Keratinocyte (primary cell): ENCODE data around the gene DLG4. TPM values are rescaled to one million over a fixed set of nuclear protein-coding genes. Genes with fewer than 3 reads are reported as not detected.
"Not testable (repeated sequence)": the region's sequence is repeated elsewhere in the genome, so short reads cannot be mapped to it uniquely, and the experiment has no call there.

ENCODE experiments used
- DNase-seq: peaks from one replicate; pipeline ENCODE4 v3.0.0-alpha.2; 2011; ENCODE audit warnings: low read depth, missing footprints, low spot score
- FAIRE-seq: peaks from 2 replicates; lab custom pipeline; 2011; peaks lifted over from hg19 to GRCh38; lab: Jason Lieb, UNC
- H2AFZ ChIP-seq: 2 replicates; pipeline ENCODE4 v1.6.0; 2012; ENCODE audit warnings: low read length, control low read depth, inconsistent platforms; ENCODE audit not compliant: control insufficient read depth
- H3K27ac ChIP-seq: 2 replicates; pipeline ENCODE4 v1.5.1; 2011; ENCODE audit warnings: low read length; ENCODE audit not compliant: control insufficient read depth, insufficient read depth
- H3K27me3 ChIP-seq: 3 replicates; pipeline ENCODE4 v1.6.0; 2011; ENCODE audit warnings: low read length; ENCODE audit not compliant: control insufficient read depth, insufficient read depth; ENCODE audit errors: extremely low read depth
- H3K36me3 ChIP-seq, 2 experiments: 2 replicates in 1 of 2; 3 replicates in 1 of 2; pipeline ENCODE4 v1.5.1; 2011; ENCODE audit warnings: low read length in 2 of 2, mild to moderate bottlenecking in 1 of 2; ENCODE audit not compliant: control insufficient read depth in 2 of 2, insufficient read depth in 2 of 2; ENCODE audit errors: extremely low read depth in 1 of 2
- H3K4me1 ChIP-seq: 3 replicates; pipeline ENCODE4 v1.5.1; 2011; ENCODE audit warnings: low read length; ENCODE audit not compliant: control insufficient read depth, insufficient read depth; ENCODE audit errors: extremely low read depth
- H3K4me2 ChIP-seq: 3 replicates; pipeline ENCODE4 v1.6.0; 2011; ENCODE audit warnings: low read depth, low read length; ENCODE audit not compliant: control insufficient read depth, insufficient read depth; ENCODE audit errors: extremely low read depth
- H3K4me3 ChIP-seq, 3 experiments: fragments of 200-600 bp in 1 of 3; sonication (generic) in 1 of 3; 2 replicates in 2 of 3; 3 replicates in 1 of 3; pipeline ENCODE4 v1.5.1; 2011 to 2016; ENCODE audit warnings: low read length in 3 of 3, mild to moderate bottlenecking in 3 of 3, control low read depth in 2 of 3, inconsistent platforms in 1 of 3, low read depth in 1 of 3, mixed read lengths in 1 of 3, mixed run types in 1 of 3, moderate library complexity in 1 of 3; ENCODE audit not compliant: control insufficient read depth in 2 of 3, insufficient read depth in 2 of 3; ENCODE audit errors: extremely low read depth in 1 of 3
- H3K79me2 ChIP-seq: 2 replicates; pipeline ENCODE4 v1.6.0; 2012; ENCODE audit warnings: low read length; ENCODE audit not compliant: control insufficient read depth, insufficient read depth
- H3K9ac ChIP-seq: 3 replicates; pipeline ENCODE4 v1.6.0; 2011; ENCODE audit warnings: low read length; ENCODE audit not compliant: control insufficient read depth, insufficient read depth; ENCODE audit errors: extremely low read depth
- H3K9me1 ChIP-seq: 3 replicates; pipeline ENCODE4 v1.6.0; 2011; ENCODE audit warnings: low read length; ENCODE audit not compliant: control insufficient read depth, insufficient read depth; ENCODE audit errors: extremely low read depth
- H3K9me3 ChIP-seq: 2 replicates; pipeline ENCODE4 v1.5.1; 2012; ENCODE audit warnings: low read depth, low read length; ENCODE audit not compliant: control insufficient read depth
- H4K20me1 ChIP-seq: 3 replicates; pipeline ENCODE4 v1.6.0; 2011; ENCODE audit warnings: low read length; ENCODE audit not compliant: control insufficient read depth, insufficient read depth; ENCODE audit errors: extremely low read depth
- CTCF ChIP-seq, 3 experiments: IDR thresholded peaks in 1 of 3; conservative IDR thresholded peaks in 1 of 3; optimal IDR thresholded peaks in 1 of 3; 2 replicates in 2 of 3; 3 replicates in 1 of 3; pipeline versions ENCODE3 to v1.5.1; 2011; ENCODE audit warnings: low read length in 3 of 3, mild to moderate bottlenecking in 3 of 3, moderate library complexity in 2 of 3, control low read depth in 1 of 3, inconsistent platforms in 1 of 3; ENCODE audit not compliant: insufficient read depth in 2 of 3; ENCODE audit errors: extremely low read depth in 1 of 3
- EZH2 ChIP-seq: IDR thresholded peaks from one replicate; pipeline ENCODE4 v1.6.1; 2012; ENCODE audit warnings: inconsistent platforms, mild to moderate bottlenecking, low read length, moderate library complexity
- dilution Hi-C: fragments of 300-500 bp; cut with MboI; formaldehyde crosslinking; loops from one replicate; pipeline ENCODE4 v1.7.0; 2020; ENCODE audit warnings: low sequenced_read_pairs; ENCODE audit not compliant: extremely low pct_ligation_motif_present
- polyA plus RNA-seq, 5 experiments: library from polyadenylated mRNA; depleted of rRNA in 3 of 5; stranded (reverse) in 3 of 5; stranded (forward) in 1 of 5; unstranded in 1 of 5; fragments of >200 nt; gene quantifications; 1 replicate in 1 of 5; 2 replicates in 3 of 5; 3 replicates in 1 of 5; pipeline versions ENCODE4 v1.2.1 to v1.2.3, GENCODE V29; 2011 to 2012; ENCODE audit warnings: missing spikeins in 2 of 5, low read depth in 1 of 5, low replicate concordance in 1 of 5

The DLG4 gene
- polyA plus RNA-seq, 1 donor (not counting 4 experiments of a cell fraction or from before 2014, with no cell fraction given), result 4.5 TPM

GRCh38 chr17:7173687-7174602 is 45.7 kb downstream of the DLG4 start:
- dilution Hi-C loops, result no loop called here
- no peak for DNase-seq
- peaks cover 7% of the 10 kb centered on the region for H3K4me1 ChIP-seq
- H3K36me3 ChIP-seq, result no peaks in the 10 kb centered on the region
- no peaks in the 10 kb centered on the region for H3K9me3 ChIP-seq
- no peaks in the 10 kb centered on the region for H3K79me2 ChIP-seq
- H3K9ac ChIP-seq, result no peak overlapping the region
- H3K27ac ChIP-seq, result no peak overlapping the region
- H3K9me1 ChIP-seq, result no peaks in the 10 kb centered on the region
- peaks cover 19% of the 10 kb centered on the region for H3K27me3 ChIP-seq
- no peak overlapping the region for H3K4me2 ChIP-seq
- no peak for TF ChIP-seq EZH2
- TF ChIP-seq CTCF (optimal IDR thresholded peaks at IDR 0.05 in 1 of 3, IDR thresholded peaks at IDR 0.05 in 1 of 3, conservative IDR thresholded peaks at IDR 0.05 in 1 of 3; ENCODE audit: extremely low read depth in 1 of 3, insufficient read depth in 2 of 3, low read length in 3 of 3), result peak in 2 of 3 experiments; percentile 24 to 68
- H2AFZ ChIP-seq, result peak overlapping the region; percentile 2
- H4K20me1 ChIP-seq, result no peaks in the 10 kb centered on the region
- no peak for FAIRE-seq
- H3K4me3 ChIP-seq, result no peak overlapping the region

- FAIRE-seq, H3K4me2 ChIP-seq, dilution Hi-C loops: not testable (repeated sequence)
Measured at GRCh38 chr17:7172522-7173191, 47.0 kb downstream of the DLG4 start.

GRCh38 chr17:7169565-7169908 is 50.1 kb downstream of the DLG4 start:
- H2AFZ ChIP-seq, H3K9me1 ChIP-seq, H3K79me2 ChIP-seq, H3K9me3 ChIP-seq, dilution Hi-C loops, H3K27ac ChIP-seq, H3K9ac ChIP-seq, H3K4me1 ChIP-seq, H3K36me3 ChIP-seq, H3K4me3 ChIP-seq, H3K4me2 ChIP-seq, FAIRE-seq, DNase-seq, H3K27me3 ChIP-seq, H4K20me1 ChIP-seq: not testable (repeated sequence)

More at GRCh38 chr17:7172522-7173191, 47.0 kb downstream of the DLG4 start:
- not testable (repeated sequence) for H3K9me1 ChIP-seq, DNase-seq, H3K27ac ChIP-seq, H3K36me3 ChIP-seq, H3K79me2 ChIP-seq, H3K9ac ChIP-seq, H4K20me1 ChIP-seq, H3K9me3 ChIP-seq, H3K4me3 ChIP-seq, H3K27me3 ChIP-seq, H3K4me1 ChIP-seq, H2AFZ ChIP-seq

- H3K9me3 ChIP-seq, DNase-seq, H3K4me1 ChIP-seq, H3K9me1 ChIP-seq, H3K4me3 ChIP-seq, H3K36me3 ChIP-seq, dilution Hi-C loops, H3K4me2 ChIP-seq, H3K9ac ChIP-seq, H3K79me2 ChIP-seq, H2AFZ ChIP-seq, H3K27ac ChIP-seq, H3K27me3 ChIP-seq, FAIRE-seq, H4K20me1 ChIP-seq: not testable (repeated sequence)
Measured at GRCh38 chr17:7168841-7169564, 50.6 kb downstream of the DLG4 start.
